Activated T-cell treated with anti-CD3 and anti-CD28 coated beads, Interleukin-2, amount 50 U/mL, for 48 hours (primary cell): ENCODE data around the gene KRT2.
A peak's percentile ranks its signal among the peaks of the same experiment; 100 is the strongest.
"Not testable (repeated sequence)": the region's sequence is repeated elsewhere in the genome, so short reads cannot be mapped to it uniquely, and the experiment has no call there.

ENCODE experiments used
- DNase-seq, 2 experiments: peaks; one replicate each; pipeline ENCODE4 v3.0.0-alpha.2; 2020

The KRT2 gene

DNA sequence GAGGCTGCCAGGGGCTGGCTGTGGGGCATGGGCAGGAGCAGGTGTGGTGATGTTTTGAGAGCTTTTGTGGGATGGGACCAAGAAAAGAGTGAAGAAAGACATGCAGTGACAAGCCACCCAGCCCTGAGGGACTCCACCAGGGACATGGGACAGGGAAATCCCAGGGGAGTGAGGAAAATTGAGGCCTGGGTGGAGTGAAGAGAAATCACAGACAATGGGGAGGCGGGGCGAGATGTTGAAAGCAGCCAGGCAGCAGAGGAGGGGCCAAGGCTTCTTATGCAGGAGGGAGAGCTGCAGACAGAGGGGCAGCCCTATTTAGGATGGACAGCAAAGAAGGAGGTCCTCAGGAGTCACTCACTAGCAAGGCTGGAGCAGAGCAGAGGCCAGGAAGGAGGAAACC, 32.4 kb upstream of the KRT2 start:
- no peak for DNase-seq

DNA sequence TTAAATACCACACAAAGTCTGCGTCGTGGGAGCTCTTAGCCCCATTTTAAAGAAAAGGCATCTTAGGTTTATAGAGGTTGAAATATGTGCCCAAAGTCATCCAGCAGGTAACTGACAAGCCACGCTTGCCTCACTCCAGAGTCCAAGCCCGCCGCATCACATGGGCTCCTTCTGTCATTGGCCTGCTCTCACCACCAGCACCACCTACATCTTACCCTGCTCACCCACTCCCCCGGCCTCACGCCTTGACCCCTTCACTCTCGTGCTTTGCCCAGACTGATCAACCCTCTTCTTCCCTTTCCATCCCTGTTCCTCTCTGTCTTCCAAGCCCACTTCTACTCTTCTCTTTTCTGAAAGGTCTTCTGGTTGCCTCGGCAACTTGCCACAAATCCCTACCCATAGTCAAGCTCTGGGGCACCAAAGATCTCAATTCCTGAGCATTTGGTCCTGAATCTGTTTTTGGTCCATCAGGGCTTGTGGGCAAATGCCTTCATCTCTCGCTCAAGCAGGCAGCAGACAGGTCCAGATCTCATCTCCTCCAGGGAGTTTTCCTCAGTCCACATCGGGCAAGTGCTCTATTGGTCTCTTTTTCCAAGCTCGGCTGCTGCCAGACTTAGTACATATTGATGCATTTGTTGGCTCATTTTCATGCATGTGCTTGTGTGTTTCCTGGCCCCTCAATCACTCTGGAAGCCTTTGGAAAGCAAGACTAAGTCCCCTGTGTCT, 31.7 kb upstream of the KRT2 start:
- no peak for DNase-seq

DNA sequence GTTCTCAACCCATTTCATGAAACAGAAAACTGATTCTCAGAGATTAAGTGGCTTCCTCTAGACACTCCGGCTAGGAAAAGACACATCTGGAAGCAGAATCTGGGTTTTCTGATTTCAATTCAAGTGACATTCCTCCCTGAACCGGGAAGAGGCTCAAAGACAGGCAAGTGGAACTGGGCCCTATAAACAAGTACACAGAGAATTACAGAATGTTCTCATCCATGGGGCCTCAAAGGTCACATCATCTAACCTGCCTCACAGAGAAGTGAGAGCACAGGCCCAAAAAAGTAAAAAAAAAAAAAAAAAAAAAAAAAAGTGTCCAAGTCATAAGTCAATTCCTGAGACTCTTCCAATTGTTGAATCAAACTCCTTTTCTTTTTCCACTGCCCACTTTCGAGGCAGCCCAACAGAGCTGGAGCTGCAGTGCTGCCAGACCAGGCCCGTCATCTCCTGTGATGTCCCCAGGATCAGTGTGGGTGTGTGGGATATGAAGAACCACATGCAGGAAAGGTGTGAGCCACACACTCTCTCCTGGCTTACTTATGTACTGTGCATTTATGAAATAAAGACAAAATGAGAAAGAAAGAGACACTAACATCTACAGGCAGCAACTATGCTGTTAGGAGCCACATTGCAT, 31.0 kb upstream of the KRT2 start:
- DNase-seq: no peak

DNA sequence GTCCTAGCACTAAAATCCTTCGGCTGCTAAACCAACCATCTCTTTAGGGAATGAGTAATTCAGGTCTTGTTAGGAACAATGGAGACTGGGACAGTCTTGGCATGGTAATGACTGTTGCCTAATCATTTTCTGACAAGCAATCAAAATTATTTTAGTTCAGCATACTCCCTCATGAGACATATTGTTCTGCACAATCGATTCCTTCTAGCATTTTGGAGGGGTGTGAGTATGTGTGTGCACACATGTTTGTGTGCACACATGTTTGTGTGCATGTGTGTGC, 30.3 kb upstream of the KRT2 start:
- DNase-seq: no peak

DNA sequence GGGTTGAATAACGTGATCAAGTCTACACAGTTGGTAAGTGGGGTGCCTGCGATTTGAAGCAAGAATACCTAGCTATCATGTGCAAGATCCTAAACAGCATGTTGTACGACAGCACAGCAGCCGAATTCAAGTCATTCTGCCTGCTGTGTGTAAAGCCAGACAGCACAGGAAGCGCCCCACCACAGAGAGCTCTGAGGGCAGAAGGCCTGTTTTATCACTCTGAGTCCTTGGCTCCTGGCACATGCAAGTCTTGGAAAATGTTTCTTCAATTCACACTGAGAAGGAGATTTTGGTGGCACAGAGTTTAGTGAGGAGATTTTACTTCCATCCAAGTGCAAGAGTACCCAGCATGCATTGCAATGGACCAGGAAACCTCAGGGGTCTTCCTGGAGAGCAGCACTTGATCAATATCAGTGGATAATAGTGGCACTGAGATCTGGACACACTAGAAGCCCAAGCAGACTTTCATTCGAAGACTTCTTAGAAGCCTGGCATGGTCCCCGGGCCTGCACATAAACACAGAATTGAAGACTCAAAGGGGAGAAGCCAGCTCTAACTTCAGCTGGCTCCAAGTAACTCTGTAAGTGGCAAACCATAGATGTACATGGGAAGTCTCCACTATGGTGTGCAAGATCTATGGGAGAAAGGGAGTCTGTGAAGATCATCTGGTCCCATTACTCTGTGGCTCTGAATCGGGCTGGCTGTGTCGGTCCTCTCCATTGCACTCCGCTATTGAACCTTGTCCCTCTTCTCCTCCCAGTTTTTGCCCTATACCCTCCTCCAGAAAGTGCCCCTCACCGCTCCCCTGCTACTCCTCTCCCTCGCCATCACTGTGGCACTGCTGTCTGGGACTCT, 29.7 kb upstream of the KRT2 start:
- peak; percentile 25 to 26 for DNase-seq

DNA sequence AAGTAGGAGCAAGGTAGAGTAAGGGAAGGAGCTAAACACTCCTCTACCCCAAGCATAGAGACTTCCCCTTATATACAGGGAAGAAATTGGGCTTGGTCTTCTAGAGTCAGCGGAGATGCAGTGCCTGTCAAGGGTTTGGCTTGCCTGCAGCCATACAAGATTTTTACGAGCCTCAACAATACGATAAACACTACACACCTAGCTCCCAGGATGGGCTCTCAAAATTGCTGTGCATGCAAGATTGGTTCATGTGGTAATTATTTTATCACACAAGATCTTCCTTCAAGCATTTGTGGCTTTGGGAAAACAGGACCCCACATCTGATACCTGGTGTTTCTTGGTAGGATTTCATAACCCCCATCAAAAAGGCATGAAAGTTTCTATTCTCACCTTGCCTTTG, 28.4 kb upstream of the KRT2 start, which contains the start of gene KRT1:
Gene KRT1 (minus strand): TSS at position 45 of the 400 bp plus-strand sequence. CDS start 59 bp downstream, outside the sequence.
- no peak for DNase-seq

DNA sequence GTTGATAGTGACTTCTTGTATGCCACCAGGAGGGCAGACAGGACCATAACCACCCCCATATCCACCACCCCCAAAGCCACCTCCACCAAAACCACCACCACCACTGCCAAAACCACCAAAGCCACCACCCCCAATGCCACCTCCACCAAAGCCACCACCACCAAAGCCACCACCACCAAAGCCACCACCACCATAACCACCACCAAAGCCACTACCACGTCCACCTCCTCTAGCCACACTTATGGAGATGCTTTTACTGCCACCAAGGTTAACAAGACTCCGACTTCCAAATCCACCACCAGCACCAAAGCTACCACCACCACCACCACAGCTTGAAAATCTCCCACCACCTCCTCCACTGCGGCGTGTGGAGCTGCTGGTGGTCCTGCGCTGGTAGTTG, 27.9 kb upstream of the KRT2 start:
- no peak for DNase-seq

DNA sequence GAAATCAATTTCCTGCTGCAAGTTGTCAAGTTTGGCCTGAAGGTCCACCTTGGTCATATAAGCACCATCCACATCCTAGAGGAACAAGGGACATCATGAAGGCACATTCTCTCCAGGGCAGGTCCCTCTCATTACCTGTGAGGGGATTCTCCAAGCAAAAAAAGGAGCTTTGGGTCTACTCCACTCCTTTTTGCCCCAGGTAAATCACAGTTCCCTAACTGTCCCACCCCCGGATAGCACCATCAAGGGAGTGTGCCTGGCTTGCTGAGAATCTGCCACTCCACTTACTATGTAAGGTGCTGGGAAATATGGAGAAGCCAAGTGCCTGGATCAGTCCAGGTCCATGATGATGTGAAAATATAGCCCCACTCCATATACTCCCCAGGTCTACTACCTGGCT, 25.7 kb upstream of the KRT2 start:
- no peak for DNase-seq

DNA sequence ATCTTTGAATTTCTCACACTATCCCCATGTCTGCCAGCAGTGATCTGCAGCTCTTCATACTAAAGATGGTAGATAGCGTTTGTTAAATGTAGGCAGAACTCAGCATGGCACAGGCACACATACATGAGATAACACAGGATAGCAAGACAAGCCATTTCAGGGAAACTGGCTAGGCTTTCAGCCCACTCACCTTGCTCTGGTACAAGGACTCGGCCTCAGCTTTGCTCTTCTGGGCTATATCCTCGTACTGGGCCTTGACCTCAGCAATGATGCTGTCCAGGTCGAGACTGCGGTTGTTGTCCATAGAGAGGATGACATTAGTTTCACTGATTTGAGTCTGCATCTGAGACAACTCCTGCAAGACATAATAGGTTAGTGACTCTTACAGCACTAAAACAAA, 25.1 kb upstream of the KRT2 start:
- no peak for DNase-seq

DNA sequence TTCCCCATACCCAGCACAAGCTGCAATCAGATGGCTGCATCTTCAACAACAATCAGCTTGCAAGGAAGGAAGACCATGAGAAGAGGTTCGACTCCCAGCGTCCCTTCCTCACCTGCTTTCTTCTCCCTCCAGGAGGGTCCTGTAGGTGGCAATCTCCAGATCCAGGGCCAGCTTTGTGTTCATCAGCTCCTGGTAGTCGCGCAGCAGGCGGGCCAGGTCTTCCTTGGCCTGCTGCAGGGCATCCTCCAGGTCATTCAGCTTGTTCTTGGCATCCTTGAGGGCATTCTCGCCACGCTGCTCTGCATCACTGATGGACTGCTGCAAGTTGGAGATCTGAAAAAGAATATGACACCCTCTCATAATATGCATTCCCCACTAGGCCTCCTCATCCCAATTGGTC, 24.2 kb upstream of the KRT2 start:
- DNase-seq: no peak

DNA sequence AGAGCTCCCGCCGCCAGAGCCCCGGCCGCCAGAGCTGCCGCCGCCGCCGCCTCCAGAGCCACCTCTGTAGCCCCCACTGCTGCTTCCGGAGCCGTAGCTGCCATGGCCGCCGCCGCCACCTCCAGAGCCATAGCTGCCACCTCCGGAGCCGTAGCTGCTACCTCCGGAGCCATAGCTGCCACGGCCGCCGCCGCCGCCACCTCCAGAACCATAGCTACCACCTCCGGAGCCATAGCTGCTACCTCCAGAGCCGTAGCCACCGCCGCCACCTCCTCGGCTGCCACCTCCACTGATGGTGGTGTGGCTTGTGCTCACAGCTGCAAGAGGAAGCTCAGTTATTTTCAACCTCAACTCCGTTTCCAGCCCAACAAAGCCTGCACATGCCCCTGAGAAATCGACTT, 23.3 kb upstream of the KRT2 start:
- no peak for DNase-seq

DNA sequence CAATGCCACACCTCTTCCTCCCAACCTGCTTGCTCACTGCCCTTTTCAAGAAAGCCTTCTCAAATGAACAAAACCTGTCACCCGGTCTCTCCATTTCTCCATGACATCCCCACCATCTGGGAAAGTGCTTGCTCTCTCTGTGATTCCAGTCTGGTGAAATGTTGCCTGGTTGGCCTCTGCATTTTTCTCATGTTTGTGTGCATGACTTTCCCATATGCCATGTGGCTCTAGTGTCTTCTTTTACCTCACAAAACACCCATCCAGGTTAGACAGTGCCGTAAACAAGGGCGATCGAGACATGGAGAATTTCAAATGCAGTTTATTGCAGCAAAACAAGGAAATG, 22.4 kb upstream of the KRT2 start:
- no peak for DNase-seq

DNA sequence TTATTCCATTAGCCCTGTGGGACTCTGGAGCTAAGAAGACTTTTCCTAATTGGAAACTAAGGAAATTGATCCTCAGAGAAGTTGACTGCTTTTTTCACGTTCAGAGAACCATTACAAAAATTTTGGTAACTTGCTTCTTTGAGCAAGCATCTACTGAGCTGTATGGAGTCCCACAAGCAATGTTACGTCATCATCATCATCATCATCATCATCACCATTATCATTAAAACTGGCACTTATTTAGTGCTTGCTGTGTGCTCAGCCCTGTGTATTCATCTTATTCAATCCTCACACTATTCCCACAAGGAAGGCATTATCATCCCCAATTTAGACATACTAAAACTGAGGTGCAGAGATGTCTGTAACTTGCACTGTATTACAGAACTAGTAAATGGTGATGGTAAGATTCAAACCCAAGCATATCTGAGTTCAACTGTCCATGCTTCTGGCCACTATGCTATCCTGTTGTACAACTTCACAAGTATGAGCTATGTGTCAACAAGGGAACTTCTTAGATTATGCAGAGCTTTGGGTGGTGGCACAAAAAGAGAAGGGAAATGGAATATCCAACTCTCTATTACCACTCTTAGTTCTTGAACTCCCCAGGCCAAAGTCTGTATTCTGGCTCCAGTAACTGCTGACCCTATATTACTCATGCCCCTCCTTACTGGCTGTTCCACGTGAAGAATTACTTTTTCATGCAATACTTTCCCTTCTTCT, 21.9 kb upstream of the KRT2 start:
- no peak for DNase-seq

DNA sequence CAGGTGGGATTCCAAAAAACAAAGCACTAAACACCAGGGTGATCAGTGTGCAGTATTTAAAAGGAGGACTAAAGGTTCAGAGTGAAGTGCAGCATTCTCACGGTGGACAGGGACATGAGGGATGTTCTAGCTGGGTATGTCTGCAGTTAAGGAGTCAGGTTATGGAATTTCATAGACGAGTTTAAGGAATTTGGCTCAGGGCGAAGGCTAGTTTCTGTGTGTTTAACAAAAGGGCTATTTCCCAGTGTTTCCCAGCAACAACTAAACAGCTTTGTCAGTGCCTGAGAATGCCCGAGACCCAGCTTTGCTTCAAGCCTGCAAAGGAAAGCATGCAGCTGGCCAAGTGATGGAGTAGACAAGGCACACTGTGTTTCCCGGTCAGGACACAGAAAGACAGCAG, 21.2 kb upstream of the KRT2 start:
- no peak for DNase-seq

DNA sequence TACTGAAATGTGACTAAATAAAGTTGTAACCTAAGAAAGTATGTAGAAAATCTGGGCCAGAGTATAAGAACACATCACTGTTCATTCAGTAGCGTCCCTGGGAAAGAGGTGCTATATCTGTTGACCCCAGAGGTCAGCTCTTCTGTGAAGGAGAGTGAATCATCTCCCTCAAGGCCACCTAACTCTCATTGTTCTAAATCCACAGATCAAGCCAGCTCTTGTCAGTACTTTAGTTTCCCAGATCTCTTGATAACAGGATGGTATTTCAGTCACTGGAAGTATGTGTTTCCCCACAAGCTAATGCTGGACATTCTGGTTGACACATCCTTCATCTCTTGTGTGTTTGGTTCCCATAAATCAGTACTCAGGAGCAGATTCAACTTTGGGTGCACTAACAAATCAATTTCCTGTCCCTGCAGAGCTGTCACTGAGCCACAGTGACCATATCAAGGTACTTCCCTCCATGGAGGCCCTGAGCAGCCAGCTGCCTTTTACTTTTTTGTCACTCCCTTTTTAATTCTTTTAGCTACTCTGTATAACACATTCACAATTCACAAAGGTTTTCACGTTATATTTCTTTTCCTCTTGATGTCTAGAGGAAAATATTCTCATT, 20.4 kb upstream of the KRT2 start:
- no peak for DNase-seq

DNA sequence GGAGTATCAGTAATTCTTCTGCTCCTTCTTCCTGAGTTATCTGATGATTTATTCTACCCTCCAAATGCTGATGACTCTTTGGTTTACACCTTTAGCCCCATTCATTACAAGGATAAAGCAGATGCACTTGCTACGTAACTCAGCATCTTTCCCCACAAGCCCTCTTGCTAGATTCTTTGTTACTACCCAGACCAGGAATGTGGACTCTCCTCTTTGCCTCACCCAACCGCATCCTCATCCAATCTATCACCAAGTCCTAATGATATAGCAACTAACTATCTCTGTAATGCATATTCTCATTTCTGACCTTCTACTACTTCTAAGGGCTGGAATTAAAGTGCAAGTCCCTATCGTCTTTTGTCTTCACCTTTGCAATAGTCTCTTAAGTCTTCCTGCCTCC, 18.9 kb upstream of the KRT2 start:
- DNase-seq: no peak

DNA sequence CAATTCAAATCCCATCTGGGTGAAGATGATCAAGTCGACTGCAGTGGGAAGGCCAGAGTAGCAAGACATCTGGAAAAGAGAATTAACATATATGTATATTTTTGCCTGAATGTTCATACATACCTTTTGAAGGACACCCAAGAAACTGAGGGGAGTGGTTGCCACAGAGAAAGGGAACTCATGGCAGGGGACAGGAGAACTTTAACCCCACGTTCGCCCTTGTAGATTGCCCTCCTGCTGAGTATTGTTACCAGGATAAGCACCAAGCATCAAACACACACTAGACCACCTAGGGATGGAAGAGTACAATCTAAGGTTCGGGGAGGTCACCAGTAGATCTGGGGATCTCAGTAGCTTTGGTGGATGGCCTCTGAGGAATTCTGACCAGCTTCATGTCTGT, 18.5 kb upstream of the KRT2 start:
- no peak for DNase-seq

DNA sequence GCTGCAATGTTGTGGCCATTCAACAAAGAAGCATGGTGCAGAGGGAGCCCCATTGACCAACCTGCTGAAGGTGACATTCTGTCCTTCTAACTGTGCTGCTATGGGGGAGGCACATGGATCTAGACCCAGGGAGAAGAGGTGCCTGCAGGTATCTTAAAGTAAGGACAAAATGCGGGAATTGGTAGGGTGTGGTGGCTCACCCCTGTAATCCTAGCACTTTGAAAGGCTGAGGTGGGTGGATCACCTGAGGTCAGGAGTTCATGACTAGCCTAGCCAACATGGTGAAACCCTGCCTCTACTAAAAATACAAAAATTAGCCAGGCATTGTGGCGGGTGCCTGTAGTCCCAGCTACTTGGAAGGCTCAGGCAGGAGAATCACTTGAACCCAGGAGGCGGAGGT, 17.9 kb upstream of the KRT2 start:
- DNase-seq: not testable (repeated sequence)

DNA sequence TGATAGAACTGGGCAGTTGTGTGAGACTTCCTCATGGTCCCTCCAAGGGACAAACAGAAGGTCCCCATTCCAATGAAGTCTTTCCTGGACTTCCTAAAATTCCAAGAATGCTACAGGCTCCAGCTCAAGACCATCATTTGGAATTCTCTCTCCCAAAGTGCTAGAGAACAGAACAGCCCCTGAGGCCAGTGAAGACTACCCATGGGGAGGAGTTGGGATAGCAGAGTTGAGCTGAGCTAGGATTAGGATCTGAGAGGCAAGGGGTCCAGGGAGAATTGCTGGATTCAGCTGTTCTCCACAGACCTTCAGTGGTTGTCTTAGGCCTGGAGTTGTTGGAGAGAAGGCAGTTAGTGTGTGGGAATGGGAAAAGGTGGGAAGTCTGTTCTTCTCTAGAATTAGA, 17.4 kb upstream of the KRT2 start:
- no peak for DNase-seq

DNA sequence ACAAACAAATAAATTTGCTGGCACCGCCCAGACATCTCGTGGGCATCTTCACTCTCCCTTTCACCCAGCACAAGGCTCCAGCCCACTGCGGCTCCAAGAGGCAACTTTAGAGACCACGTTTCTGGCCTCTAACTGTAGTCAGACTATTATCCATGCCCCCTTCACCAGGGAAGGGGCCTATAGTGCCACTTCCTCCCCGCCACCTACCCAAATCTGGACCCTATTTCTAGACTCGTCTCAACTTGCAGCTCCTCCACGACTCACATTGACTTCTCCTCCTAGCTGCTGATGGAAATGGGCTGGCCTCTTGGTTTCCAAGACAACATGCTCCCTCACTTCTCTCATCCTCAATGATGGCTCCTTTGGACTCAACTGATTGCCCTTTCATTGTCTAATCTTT, 15.9 kb upstream of the KRT2 start:
- DNase-seq: no peak

DNA sequence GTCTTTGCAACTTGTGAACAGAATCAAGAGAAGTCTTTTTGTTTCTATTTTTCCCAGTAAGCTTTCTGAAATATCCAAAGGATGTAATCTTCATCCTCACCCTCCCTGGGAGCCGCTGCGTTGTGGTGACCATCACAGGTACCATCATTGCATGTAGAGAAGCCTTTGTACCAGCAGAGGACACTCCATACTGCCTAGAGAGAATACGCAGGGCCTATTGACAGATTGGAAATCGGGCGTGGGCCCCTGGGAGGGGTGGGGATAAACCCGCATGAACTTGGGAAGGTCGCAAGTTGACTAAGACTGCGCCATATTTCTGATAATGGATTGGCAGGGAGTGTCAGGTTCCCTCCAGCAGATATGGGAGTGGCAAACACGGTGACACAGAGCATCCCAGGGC, 15.5 kb upstream of the KRT2 start:
- DNase-seq: no peak

DNA sequence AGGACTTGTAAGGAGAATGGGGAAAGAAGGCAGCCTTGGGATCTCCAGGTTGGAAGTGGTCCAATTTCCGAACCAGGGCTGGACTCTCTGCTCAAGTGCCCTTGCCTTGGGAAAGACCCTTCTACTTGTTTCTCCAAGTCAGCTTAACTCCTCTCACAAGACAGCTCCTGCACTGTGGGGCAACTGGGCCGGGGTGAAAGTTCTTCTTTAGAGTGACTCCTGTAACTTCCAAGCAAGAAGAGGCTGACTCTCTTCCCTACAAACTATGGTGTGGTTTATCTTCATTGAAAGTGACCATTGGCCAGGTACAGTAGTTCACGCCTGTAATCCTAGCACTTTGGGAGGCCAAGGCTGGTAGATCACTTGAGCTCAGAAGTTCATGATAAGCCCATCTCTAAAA, 14.5 kb upstream of the KRT2 start:
- DNase-seq: no peak

DNA sequence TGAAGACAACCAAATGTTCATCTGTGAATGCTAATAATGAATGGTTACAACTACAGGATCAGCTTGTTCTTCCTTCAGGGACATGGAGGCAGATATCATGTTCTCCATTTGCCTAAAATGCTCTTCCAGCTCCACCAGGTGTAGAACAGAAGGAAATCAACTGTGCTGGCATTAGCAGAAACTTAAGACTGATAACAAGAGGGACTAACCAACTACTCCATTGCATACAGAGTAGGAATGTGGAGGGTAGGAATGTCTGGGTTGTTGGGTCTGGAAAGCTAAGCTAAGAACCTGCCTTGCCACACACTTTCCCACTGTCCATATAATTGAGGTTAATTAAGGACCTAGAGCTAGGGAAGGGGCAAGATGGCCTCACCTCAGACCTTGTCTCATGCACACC, 11.4 kb upstream of the KRT2 start:
- DNase-seq: no peak

DNA sequence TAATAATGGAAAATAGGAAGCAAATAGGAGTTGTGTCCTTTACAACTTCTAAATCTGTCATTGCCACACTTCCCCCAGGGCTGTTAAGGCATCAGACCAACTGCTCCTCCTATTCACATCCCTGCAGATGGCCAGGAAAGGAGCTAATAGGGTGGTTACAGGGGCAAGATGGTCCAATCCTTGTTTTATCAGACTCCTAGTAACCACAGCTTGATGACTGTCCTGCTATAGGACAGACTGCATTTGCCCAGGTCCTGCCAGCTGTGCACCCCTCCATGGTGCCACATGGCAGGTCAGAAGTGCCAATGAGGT, 10.9 kb upstream of the KRT2 start:
- DNase-seq: no peak
